RCC 7860 (cell line): ENCODE results near the gene GYG2.
"Not testable (repeated sequence)": the region's sequence is repeated elsewhere in the genome, so short reads cannot be mapped to it uniquely, and the experiment has no call there.

ENCODE experiments used
- DNase-seq: peaks from one replicate; pipeline ENCODE4 v3.0.0-alpha.2; 2015; ENCODE audit warnings: low spot score
- FAIRE-seq: peaks from 2 replicates; lab custom pipeline; 2012; peaks lifted over from hg19 to GRCh38; lab: Jason Lieb, UNC

The GYG2 gene

GRCh38 chrX:2828344-2828958, at the start of gene GYG2:
GYG2 (plus strand) TSS chrX:2828930; CDS start chrX:2830189, 1,259 bp downstream.
- FAIRE-seq: no peak
- DNase-seq: no peak

DNA sequence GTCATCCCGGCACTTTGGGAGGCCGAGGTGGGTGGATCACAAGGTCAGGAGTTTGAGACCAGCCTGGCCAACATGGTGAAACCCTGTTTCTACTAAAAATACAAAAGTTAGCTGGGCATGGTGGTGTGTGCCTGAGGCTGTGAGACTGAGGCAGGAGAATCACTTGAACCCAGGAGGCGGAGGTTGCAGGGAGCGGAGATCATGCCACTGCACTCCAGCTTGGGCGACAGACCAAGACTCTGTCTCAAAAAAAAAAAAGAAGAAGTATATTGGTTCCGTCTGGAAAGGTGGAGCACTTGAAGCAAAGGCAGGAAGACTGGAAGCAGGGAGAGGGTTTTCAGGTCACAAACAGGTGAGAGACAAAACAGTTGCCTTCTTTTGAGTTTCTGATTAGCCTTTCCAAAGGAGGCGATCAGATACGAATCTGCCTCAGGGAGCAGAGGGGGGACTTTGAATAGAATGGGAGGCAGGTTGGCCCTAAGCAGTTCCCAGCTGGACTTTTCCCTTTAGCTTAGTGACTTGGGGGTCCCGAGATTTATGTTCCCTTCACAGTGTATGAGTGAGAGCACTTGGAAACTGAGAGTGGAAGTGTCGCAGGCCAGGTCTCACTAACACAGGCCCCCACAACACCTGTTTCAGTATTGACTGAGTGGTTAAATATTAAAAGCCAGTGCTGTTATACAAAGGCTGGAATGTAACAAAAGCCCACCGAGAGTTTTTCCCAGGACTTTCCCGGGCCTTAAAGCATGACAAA, 48.1 kb upstream of the GYG2 start:
- not testable (repeated sequence) for FAIRE-seq

DNA sequence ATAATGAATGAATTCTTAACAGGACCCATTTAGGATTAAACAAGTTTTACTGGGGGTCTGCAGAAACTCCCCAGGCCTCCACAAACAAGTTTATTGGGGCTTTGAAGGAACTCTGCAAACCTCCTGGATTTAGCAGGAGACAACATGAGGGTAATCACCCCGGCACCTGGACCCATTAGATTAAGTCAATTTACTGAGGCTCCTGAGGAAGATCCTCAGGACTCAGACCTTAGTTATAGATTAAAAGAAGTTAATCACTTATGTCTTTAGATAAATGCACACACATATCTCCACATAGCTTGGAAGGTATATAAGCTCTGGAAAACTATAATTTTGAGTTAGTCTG, 47.5 kb upstream of the GYG2 start:
- no peak for FAIRE-seq
- DNase-seq: no peak

More for the DNA sequence above, 48.1 kb upstream of the GYG2 start:
- not testable (repeated sequence) for DNase-seq

DNA sequence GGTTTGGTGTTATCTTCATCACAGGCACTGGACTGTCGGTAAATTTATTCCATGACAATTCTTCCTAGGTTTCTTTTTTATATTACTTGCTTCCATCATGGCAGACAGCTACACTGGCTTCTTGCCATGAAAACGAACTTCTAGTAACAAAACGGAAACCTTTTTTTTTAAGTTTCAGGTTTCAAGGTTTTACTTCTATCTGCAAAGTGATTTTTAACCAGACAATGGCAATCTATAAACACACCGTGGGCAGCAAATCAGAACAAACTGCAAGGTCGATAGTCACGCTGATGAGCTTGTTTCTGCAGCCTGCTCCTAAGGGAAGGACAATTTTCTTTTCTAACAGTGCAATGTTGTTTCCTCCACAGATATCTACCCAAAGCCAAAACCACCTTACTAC, 47.0 kb upstream of the GYG2 start:
- DNase-seq: no peak
- FAIRE-seq: no peak

GRCh38 chrX:2782171-2782570, 46.6 kb upstream of the GYG2 start:
- FAIRE-seq: no peak
- no peak for DNase-seq

DNA sequence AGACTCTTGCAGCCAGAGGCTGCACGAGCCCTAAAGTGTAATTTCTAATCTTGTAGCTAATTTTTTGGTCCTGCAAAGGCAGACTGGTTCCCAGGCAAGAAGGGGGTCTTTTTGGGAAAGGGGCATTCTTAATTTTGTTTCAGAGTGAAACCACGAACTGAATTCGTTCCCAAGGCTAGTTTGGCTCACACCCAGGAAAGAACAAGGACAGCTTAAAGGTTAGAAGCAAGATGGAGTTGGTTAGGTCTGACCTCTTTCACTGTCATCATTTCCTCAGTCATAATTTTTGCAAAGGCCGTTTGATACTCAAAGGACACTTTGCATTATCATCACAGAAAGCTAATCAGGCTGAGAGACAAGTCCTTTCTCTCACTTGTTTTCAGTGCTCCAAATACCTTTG, 46.0 kb upstream of the GYG2 start:
- FAIRE-seq (no peak), DNase-seq (no peak)

- FAIRE-seq (no peak), DNase-seq (no peak)
These were observed 44.7 kb upstream of the GYG2 start for GRCh38 chrX:2784026-2784425.

GRCh38 chrX:2785538-2785937, 43.2 kb upstream of the GYG2 start:
- FAIRE-seq: no peak

DNA sequence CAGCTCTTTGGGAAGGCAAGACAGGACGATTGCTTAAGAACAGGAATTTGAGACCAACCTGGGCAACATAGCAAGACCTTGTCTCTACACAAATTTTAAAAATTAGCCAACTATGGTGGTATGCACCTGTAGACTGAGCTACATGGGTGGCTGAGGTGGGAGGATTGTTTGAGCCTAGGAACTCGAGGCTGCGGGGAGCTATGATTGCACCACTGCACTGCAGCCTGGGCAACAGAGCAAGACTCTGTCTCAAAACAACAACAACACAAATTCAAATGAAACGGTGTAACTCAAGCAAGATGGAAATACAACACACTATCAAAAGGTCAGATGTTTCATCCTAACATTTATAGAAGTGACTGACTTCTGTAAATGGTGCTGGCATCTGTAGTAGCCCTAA, 39.8 kb upstream of the GYG2 start:
- no peak for DNase-seq
- FAIRE-seq: no peak

More at GRCh38 chrX:2785538-2785937, 43.2 kb upstream of the GYG2 start:
- DNase-seq: no peak

- DNase-seq (no peak), FAIRE-seq (no peak)
These were observed 39.2 kb upstream of the GYG2 start for GRCh38 chrX:2789569-2789968.

DNA sequence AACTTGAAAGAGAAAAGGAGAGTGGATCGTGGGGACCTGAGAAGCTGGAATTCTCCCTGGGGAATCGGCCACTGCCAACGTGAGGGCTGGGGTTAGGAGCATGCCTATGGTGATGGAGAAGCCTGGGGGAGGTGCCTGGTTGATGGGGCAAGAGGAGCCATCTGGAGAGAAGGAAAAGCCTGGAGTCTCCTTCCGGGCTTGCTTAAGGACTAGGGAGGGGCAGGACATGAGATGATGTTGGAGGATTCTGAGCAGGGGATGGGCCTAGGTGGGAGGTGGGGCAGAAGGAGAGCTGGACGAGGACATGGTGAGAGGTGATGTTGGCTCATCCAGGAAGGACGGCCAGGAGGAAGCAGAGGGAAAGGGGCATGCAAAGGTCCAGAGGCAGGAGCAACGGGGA, 35.0 kb upstream of the GYG2 start:
- DNase-seq (no peak), FAIRE-seq (no peak)

- FAIRE-seq (no peak), DNase-seq (no peak)
These were observed 34.4 kb upstream of the GYG2 start for GRCh38 chrX:2794336-2794735.

- DNase-seq: not testable (repeated sequence)
These were observed 31.9 kb upstream of the GYG2 start for GRCh38 chrX:2796808-2797207.

DNA sequence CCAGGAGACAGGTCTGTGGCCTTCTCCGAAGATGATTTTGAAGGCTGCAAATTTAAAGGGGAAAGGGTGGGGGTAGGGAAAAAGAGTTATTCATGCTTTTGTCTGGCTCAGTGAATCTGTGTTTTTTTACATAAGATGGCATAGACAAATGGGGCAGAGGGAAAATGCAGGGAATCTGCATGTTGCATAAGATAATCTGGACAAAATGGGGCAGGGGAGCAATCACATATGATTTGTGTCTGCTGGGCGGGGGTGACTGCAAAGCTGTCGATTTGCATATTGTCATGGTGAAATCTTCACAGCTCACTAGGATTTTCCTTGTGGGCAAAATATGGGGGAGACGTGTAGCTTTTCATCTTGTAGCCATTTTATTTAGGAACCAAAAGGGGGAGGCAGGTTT, 29.4 kb upstream of the GYG2 start:
- no peak for DNase-seq
- FAIRE-seq: no peak

More at GRCh38 chrX:2796808-2797207, 31.9 kb upstream of the GYG2 start:
- FAIRE-seq: not testable (repeated sequence)

GRCh38 chrX:2799980-2800379, 28.8 kb upstream of the GYG2 start:
- not testable (repeated sequence) for DNase-seq, FAIRE-seq

DNA sequence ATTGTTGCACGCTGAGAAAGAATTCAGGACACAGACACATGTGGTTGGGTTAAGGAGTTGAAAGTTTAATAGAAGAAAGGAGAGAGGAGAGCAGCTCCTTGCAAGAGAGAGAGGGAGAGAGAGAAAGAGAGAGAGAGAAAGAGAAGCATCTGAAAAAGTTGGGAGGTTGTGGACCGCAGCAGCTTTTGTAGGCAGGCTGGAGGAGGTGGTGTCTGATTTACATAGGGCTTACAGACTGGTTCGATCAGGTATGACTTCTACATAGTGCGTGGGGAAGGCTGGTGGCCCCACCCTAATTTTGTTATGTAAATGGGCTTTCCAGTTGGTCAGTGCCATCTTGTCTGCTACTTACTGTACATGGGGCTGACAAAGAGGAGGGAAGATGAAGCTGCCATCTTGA, 27.5 kb upstream of the GYG2 start:
- FAIRE-seq: no peak
- DNase-seq: no peak

DNA sequence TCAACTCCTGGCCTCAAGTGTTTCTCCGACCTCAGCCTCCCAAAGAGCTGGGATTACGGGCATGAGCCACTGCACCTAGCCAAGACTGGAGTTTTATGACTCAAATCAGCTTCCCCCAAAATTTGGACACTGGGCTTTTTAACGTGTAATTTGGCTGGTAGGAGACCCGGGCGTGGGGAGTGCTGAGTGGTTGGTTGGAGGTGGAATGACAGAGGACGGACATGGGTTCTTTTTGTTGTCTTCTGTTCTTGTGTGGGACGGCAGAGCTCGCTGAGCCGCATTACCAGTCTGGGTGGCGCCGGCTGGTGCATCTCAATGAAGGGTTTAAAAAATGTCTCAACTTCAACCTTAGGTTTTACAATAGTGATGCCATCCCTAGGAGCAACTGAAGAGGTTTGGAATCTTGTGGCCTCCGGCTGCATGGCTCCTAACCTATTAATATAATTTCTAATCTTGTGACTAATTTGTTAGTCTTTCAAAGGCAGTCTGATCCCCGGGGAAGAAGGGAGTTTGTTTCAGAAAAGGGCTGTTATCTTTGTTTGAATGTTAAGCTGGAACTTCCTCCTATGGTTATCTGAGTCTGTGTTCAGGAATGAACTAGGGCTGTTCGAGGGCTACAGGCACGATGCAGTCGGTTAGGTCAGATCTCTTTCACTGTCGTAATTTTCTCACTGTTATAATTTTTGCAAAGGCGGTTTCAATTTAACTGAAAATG, 26.2 kb upstream of the GYG2 start:
- not testable (repeated sequence) for DNase-seq, FAIRE-seq

DNA sequence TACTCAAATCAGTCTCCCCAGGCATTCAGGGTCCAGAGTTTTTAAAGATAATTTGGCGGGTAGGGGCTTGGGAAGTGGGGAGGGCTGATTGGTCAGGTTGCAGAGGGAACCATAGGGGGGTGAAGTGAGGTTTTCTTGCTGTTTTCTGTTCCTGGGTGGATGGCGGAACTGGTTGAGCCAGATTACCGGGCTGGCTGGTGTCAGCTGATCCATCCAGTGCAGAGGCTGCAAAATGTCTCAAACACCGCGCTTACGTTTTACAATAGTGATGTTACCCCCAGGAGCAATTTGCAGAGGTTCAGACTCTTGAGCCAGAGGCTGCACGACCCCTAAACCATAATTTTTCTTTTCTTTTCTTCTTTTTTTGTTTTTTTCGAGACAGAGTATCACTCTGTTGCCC, 25.2 kb upstream of the GYG2 start:
- not testable (repeated sequence) for FAIRE-seq

DNA sequence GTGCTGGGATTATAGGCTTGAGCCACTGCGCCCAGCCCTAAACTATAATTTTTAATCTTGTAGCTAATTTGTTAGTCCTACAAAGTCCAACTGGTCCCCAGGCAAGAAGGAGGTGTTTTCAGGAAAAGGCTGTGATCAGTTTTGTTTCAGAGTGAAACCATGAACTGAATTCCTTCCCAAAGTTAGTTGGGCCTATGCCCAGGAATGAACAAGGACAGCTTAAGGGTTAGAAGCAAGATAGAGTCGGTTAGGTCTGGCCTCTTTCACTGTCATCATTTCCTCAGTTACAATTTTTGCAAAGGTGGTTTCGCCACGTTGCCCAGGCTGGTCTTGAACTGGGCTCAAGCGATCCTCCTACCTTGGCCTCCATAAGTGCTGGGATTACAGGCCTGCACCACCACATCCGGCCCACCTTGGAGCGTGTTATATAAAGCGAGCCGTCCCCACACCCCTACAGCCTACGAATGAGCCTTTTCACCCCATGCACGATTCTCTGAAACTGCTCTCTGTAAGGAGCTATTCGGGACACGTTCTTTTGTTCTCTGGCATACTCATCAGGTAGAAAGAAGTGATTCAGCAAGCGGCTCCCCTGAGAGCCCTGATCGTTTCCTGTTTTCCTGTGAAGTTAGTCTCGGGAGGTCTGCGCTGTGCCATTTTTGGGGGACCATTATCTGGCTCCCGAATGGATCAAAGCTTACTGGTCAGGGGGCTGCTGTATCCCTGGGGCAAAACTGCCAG, 24.5 kb upstream of the GYG2 start:
- DNase-seq, FAIRE-seq: not testable (repeated sequence)

More for the DNA sequence above, 25.2 kb upstream of the GYG2 start:
- not testable (repeated sequence) for DNase-seq

DNA sequence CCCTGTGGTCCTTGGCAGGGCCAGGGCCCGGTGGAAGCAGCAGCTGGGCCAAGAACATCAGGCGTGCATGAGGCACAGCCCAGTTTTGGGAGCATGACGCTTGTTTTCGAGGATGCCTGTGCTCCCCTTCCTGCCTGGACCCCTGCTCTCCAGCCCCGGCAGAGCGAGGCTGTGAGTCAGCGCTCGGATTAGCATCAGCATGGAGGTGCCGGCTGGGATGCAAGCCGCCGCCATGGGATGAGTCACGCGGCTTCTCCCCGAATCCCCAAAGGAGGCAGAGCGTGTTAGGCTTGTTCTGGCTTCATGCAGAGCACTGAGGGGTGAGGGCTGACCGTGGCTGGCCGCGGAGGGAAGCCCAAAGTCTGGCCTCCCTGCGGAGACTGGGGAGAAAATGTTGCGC, 23.9 kb upstream of the GYG2 start:
- FAIRE-seq, DNase-seq: not testable (repeated sequence)

DNA sequence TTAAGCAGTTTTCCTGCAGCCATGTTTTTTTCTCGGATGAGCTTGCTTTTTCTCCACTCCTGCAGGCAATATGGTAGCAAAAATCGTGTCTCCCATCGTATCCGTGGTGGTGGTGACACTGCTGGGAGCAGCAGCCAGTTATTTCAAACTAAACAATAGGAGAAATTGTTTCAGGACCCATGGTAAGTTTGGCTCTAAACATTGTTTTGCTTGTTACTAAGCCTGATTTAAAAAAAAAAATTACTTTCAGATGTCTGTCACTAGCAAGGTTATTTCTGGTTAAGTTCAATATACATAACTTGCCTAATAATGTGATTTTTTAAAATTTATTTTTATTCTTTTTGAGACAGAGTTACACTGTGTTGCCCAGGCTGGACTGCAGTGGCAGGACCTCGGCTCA, 17.5 kb upstream of the GYG2 start:
- FAIRE-seq: no peak
- DNase-seq: no peak
